HG03521 (cell line): Measurements from ENCODE around the gene CRTC2.
"Not testable (repeated sequence)": the region's sequence is repeated elsewhere in the genome, so short reads cannot be mapped to it uniquely, and the experiment has no call there.

ENCODE experiments used
- ATAC-seq: cut with Tn5 transposase; IDR thresholded peaks from one replicate; pipeline ENCODE4 v1.9.1; 2021; ENCODE audit warnings: mild to moderate bottlenecking, moderate library complexity; ENCODE audit not compliant: unreplicated experiment

The CRTC2 gene

GRCh38 chr1:153929981-153930948, 28.1 kb downstream of the CRTC2 start:
- ATAC-seq: no peak

GRCh38 chr1:153929426-153929825, 29.0 kb downstream of the CRTC2 start:
- ATAC-seq: no peak

GRCh38 chr1:153928791-153929341, 29.5 kb downstream of the CRTC2 start:
- no peak for ATAC-seq

- ATAC-seq: no peak
These were observed 30.2 kb downstream of the CRTC2 start for GRCh38 chr1:153928245-153928644.

- ATAC-seq: no peak
These were observed 32.0 kb downstream of the CRTC2 start for GRCh38 chr1:153926405-153926804.

- peak; percentile 97 for ATAC-seq
These were observed 35.2 kb downstream of the CRTC2 start, which contains the start of gene GATAD2B for GRCh38 chr1:153922972-153923925. GATAD2B (minus strand) TSS chr1:153922972; CDS start chr1:153828347, 94,625 bp downstream.

GRCh38 chr1:153922076-153922971, 36.1 kb downstream of the CRTC2 start:
- ATAC-seq: peak; percentile 32

- ATAC-seq: no peak
These were observed 36.7 kb downstream of the CRTC2 start for GRCh38 chr1:153921803-153922075.

- ATAC-seq: no peak
These were observed 37.2 kb downstream of the CRTC2 start for GRCh38 chr1:153921080-153921802.

- no peak for ATAC-seq
These were observed 38.2 kb downstream of the CRTC2 start for GRCh38 chr1:153919876-153920852.

- ATAC-seq: no peak
These were observed 42.1 kb downstream of the CRTC2 start for GRCh38 chr1:153916297-153916696.

- no peak for ATAC-seq
These were observed 46.1 kb downstream of the CRTC2 start for GRCh38 chr1:153912349-153912748.

GRCh38 chr1:153910560-153910959, 47.9 kb downstream of the CRTC2 start:
- ATAC-seq: not testable (repeated sequence)

GRCh38 chr1:153908071-153908470, 50.3 kb downstream of the CRTC2 start:
- no peak for ATAC-seq

GRCh38 chr1:153907134-153907533, 51.3 kb downstream of the CRTC2 start:
- ATAC-seq: no peak

GRCh38 chr1:153906396-153906795, 52.0 kb downstream of the CRTC2 start:
- ATAC-seq: no peak

- ATAC-seq: not testable (repeated sequence)
These were observed 52.5 kb downstream of the CRTC2 start for GRCh38 chr1:153905908-153906307.

GRCh38 chr1:153903841-153904455, 54.5 kb downstream of the CRTC2 start:
- no peak for ATAC-seq
